ENCODE data around the gene GSTM1.
"Not testable (repeated sequence)": the region's sequence is repeated elsewhere in the genome, so short reads cannot be mapped to it uniquely, and the experiment has no call there.

Gene GSTM1

DNA sequence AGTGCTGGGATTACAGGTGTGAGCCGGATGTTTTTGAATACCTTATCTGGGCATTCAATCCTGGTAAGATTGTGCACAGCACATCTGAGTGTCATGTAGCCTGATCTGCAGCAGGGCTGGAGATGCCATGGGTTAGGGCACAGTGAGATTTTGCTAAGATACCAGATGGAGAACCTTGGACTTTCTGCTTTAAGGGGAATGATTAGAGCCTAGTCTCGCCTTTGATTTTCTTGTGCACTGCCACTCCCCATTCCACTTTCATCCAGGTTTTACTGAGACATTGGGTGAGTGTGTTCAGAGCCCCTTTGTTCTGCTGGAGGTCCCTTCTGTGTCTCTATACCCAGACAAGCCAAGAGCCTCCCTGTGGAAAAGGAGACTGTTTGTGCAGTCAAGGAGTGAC lies 13.8 kb upstream of the GSTM1 start:
- H3K4me3 Mint-ChIP-seq, H3K9me3 Mint-ChIP-seq, H3K27me3 Mint-ChIP-seq, H3K27ac Mint-ChIP-seq, ATAC-seq, H3K4me1 Mint-ChIP-seq: not testable (repeated sequence)
- H3K36me3 Mint-ChIP-seq, result peaks cover 12% of the 10 kb centered on the region

DNA sequence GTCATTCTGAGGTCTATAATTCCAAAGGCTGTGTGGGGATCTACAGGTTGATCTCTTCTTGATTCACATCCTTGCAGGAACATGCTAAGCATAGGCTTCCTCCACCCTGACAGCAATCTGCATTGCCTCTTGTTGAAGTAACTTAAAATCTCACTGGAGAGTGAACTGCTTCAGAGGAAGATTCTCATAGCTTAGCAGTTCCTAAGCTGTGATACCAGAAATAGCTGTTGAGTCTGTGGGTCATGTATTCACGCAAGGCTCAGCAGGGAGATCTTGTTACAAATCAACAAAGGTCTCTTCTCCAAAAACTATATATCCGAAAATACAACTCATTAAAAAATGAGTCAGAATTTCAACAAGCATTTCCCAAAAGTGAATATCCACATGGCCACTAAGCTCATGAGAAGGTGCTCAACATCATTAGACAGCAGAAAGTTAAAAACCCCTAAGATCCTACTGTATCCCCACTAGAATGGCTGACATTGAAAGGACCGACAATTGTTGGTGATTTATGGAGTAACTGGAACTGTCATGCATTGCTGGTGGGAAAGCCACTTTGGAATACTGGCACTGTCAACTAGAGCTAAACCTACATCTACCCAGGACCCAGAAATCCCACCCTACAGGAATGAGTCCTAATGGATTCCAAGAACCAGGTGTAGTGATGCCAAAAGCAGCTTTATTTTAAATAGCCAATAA lies 10.8 kb upstream of the GSTM1 start:
- not testable (repeated sequence) for H3K9me3 Mint-ChIP-seq, H3K4me3 Mint-ChIP-seq, H3K36me3 Mint-ChIP-seq, H3K27me3 Mint-ChIP-seq, ATAC-seq, H3K4me1 Mint-ChIP-seq, H3K27ac Mint-ChIP-seq

DNA sequence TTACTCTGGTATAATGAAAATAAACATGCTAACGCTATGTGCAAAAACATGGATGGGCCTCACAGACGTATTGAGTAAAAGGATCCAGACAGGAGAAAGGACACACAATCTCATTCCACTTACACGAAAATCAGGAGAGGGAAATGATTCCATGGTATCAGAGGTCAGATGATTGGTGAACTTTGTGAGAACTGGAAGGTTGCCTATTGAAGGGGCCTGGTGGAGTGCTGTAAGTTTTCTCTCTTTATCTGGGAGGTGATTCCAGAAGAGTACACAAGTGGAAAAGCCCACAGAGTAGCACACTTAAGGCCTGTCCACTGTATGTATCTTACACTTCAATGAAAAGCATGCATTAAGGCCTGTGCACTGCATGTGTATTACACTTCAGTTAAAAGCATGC lies 10.2 kb upstream of the GSTM1 start:
- Mint-ChIP-seq H3K4me1 (no peaks in the 10 kb centered on the region), H3K4me3 (no peak overlapping the region), H3K27me3 (no peaks in the 10 kb centered on the region), H3K9me3 (no peaks in the 10 kb centered on the region), H3K36me3 (peaks cover 6% of the 10 kb centered on the region), H3K27ac (no peak overlapping the region)
- no peak for ATAC-seq

DNA sequence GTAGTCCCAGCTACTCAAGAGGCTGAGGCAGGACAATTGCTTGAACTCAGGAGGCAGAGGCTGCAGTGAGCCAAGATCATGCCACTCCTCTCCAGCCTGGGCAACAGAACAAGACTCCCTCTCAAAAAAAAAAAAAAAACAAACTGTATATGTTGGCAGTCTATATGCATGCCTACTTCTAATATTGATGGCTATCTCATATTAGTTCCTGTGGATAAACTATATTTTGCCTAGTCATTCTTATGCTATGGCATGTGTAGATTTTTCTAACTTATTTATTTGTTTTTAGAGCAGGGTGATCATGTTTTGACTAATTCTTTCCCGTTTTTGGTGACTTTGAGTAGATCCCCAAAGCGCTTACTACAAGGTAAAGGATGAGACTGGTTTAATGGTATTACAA lies 9.0 kb upstream of the GSTM1 start:
- H3K27ac Mint-ChIP-seq, H3K9me3 Mint-ChIP-seq, H3K27me3 Mint-ChIP-seq, H3K4me3 Mint-ChIP-seq, H3K4me1 Mint-ChIP-seq, ATAC-seq, H3K36me3 Mint-ChIP-seq: not testable (repeated sequence)

DNA sequence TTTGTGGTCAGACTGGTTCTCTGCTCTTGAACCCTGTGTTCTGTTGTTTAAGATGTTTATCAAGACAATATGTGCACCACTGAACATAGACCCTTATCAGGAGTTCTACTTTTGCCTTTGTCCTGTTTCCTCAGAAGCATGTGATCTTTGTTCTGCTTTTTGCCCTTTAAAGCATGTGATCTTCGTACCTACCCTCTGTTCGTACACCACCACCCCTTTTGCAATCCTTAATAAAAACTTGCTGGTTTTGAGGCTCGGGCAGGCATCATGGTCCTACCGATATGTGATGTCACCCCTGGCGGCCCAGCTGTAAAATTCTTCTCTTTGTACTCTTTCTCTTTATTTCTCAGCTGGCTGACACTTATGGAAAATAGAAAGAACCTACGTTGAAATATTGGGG lies 2.8 kb upstream of the GSTM1 start:
- not testable (repeated sequence) for H3K27ac Mint-ChIP-seq, H3K9me3 Mint-ChIP-seq, H3K36me3 Mint-ChIP-seq, ATAC-seq, H3K4me3 Mint-ChIP-seq, H3K27me3 Mint-ChIP-seq, H3K4me1 Mint-ChIP-seq

DNA sequence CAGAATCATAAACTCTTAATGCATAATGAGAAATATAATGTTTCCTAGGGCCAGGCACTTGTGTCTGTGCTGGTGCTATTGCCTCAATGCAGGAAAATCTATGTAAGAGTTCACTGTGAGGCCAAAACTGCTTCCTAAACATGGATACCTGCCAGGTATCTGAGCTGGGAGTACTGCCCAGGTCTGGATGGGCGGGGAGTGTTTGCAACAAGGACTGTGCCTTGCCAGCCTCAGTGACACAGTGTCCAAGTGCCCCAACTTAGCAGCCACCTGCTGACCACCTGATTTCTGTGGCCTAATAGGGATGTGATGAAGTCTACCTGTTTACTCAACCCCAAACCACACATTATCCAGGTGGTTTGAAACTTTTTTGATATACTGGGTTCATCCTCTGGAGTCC lies 2.2 kb upstream of the GSTM1 start:
- H3K9me3 Mint-ChIP-seq, H3K4me1 Mint-ChIP-seq, H3K4me3 Mint-ChIP-seq, H3K27me3 Mint-ChIP-seq, ATAC-seq, H3K27ac Mint-ChIP-seq, H3K36me3 Mint-ChIP-seq: not testable (repeated sequence)

DNA sequence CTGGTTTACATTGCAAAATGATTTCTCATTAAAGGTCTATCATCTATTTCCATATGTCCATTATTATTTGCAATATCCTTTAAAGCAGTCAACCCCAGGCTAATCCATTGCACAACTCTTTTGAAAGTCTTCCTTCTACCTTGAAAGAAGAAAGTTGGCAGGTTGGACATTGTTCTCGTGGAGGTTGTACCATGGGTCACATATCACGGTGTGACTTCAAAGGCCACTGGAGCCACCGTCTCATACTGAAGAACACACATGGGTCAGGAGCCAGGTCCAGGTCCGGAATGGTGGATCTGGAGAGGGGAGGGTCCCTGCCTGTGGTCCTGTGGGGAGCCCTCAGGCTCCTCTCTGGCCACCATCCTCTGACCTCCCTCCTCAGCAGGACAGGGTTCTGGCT lies 1.7 kb upstream of the GSTM1 start:
- not testable (repeated sequence) for H3K36me3 Mint-ChIP-seq, H3K4me3 Mint-ChIP-seq, H3K27me3 Mint-ChIP-seq, H3K9me3 Mint-ChIP-seq, ATAC-seq, H3K27ac Mint-ChIP-seq, H3K4me1 Mint-ChIP-seq

DNA sequence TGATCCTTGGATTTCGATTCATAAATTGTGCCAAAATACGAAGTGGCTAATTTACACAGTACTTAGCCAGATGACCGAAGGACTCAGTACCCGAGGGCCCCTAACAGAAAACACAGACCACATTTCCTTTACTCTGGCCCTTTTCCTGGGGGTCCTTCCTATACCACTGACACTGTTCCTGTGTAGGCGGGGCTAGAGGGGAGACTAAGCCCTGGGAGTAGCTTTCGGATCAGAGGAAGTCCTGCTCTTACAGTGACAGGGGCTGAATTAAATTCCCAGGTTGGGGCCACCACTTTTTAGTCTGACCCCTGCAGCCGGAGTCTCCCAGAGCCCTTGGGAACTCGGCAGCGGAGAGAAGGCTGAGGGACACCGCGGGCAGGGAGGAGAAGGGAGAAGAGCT lies 508 bp upstream of the GSTM1 start:
- not testable (repeated sequence) for H3K36me3 Mint-ChIP-seq, H3K9me3 Mint-ChIP-seq, H3K27me3 Mint-ChIP-seq, H3K4me1 Mint-ChIP-seq
- peak overlapping the region; percentile 87 for H3K4me3 Mint-ChIP-seq
- peak overlapping the region; percentile 93 for H3K27ac Mint-ChIP-seq
- ATAC-seq, result peak; percentile 22

DNA sequence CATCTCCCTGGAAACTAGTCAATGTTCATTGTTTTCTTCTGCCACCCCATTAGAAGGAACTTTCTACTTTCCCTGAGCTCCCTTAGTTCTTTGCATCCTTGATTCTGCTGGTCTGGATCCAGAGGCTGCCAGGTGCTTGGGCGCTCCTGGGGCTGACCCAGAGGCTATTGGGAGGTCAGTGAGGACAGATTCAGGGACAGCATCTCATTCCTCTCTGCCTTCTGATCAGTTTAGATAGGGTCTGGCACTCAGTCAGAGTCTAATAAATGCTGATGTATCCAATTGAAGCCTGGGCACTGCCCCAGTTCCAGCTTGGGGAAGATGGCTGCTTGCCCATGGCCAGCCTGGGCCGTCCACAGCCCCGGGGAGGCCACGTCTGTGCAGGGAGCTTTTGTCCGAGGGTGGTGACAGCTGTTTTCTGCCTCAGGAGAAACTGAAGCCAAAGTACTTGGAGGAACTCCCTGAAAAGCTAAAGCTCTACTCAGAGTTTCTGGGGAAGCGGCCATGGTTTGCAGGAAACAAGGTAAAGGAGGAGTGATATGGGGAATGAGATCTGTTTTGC lies 2.3 kb downstream of the GSTM1 start:
- Mint-ChIP-seq H3K27me3 (no peaks in the 10 kb centered on the region), H3K4me3 (no peak overlapping the region), H3K27ac (no peak overlapping the region), H3K36me3 (no peaks in the 10 kb centered on the region), H3K4me1 (peaks cover 6% of the 10 kb centered on the region), H3K9me3 (no peaks in the 10 kb centered on the region)
- no peak for ATAC-seq

DNA sequence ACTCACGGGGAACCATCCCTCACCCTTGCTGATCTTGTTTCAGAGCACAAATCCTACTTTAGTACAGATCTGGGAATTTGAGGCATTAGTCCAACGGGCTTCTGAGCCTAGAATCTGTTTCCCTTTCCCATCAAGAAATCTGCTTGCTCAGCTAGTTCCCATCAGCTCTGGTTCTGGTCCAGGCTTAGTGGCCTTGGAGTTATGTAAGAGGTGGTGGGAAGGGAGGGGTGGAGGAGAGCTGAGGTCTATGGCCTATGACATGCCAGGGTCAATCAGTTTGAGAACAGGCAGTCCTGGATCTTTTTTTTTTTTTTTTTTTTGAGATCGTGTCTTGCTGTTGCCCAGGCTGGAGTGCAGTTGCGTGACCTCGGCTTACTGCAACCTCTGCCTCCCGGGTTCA lies 4.1 kb downstream of the GSTM1 start:
- no peak overlapping the region for H3K4me3 Mint-ChIP-seq
- ATAC-seq, result no peak
- H3K9me3 Mint-ChIP-seq, result no peaks in the 10 kb centered on the region
- H3K36me3 Mint-ChIP-seq, result no peaks in the 10 kb centered on the region
- H3K4me1 Mint-ChIP-seq, result peaks cover 6% of the 10 kb centered on the region
- no peaks in the 10 kb centered on the region for H3K27me3 Mint-ChIP-seq
- no peak overlapping the region for H3K27ac Mint-ChIP-seq

DNA sequence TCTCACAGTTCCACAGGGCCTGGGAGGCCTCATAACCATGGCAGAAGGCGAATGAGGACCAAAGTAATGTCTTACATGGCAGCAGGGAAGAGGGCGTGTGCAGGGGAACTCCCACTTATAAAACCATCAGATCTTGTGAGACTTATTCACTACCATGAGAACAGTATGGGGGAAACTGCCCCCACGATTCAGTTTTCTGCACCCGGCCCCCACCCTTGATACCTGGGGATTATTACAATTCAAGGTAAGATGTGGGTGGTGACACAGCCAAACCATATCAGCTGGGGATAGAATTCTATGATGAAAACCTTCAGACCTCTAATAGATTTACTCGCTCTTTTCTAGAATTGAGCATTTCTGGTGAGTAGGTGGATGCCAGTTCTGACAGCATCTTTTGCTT lies 6.8 kb downstream of the GSTM1 start:
- not testable (repeated sequence) for H3K36me3 Mint-ChIP-seq, H3K27ac Mint-ChIP-seq, ATAC-seq

DNA sequence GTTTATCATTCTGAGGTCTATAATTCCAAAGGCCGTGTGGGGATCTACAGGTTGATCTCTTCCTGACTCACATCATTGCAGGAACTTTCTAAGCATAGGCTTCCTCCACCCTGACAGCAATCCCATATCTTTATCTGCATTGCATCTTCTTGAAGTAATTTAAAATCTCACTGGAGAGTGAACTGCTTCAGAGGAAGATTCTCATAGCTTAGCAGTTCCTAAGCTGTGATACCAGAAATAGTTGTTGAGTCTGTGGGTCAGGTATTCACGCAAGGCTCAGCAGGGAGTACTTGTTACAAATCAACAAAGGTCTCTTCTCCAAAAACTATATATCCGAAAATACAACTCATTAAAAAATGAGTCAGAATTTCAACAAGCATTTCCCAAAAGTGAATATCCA lies 7.5 kb downstream of the GSTM1 start:
- H3K27ac Mint-ChIP-seq, H3K4me3 Mint-ChIP-seq, ATAC-seq, H3K27me3 Mint-ChIP-seq, H3K9me3 Mint-ChIP-seq, H3K4me1 Mint-ChIP-seq, H3K36me3 Mint-ChIP-seq: not testable (repeated sequence)

More for the DNA sequence above, 6.8 kb downstream of the GSTM1 start:
- H3K4me1 Mint-ChIP-seq, H3K4me3 Mint-ChIP-seq, H3K27me3 Mint-ChIP-seq, H3K9me3 Mint-ChIP-seq: not testable (repeated sequence)

DNA sequence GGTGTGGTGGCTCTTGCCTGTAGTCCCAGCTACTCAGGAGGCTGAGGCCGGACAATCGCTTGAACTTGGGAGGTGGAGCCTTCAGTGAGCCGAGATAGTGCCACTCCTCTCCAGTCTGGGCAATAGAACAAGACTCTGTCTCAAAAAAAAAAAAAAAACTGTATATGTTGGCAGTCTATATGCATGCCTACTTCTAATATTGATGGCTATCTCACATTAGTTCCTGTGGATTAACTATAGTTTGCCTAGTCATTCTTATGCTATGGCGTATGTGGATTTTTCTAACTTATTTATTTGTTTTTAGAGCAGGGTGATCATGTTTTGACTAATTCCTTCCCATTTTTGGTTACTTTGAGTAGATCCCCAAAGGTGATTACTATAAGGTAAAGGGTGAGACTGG lies 9.4 kb downstream of the GSTM1 start:
- no peak for ATAC-seq
- Mint-ChIP-seq H3K27me3 (no peaks in the 10 kb centered on the region), H3K9me3 (no peaks in the 10 kb centered on the region), H3K4me3 (no peak overlapping the region), H3K27ac (no peak overlapping the region), H3K4me1 (no peaks in the 10 kb centered on the region), H3K36me3 (peaks cover 7% of the 10 kb centered on the region)

DNA sequence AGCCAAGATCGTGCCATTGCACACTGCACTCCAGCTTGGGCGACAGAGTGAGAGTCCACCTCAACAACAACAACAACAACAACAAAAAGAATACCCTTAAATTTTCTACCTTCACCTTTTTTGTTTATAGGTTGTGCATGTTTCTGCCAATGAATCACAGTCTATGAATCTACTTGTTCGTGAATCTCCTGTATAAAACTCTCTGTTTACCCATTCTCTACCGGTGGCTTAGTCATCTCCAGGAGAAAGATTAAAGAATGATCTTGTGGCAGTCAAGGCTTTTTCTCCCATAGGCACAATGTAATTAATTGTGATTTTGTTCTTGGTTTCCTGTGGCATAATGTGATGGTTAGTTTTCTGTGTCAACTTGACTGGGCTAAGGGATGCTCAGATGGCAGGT lies 10.2 kb downstream of the GSTM1 start:
- not testable (repeated sequence) for H3K27ac Mint-ChIP-seq, H3K27me3 Mint-ChIP-seq, ATAC-seq, H3K36me3 Mint-ChIP-seq, H3K9me3 Mint-ChIP-seq, H3K4me3 Mint-ChIP-seq, H3K4me1 Mint-ChIP-seq

DNA sequence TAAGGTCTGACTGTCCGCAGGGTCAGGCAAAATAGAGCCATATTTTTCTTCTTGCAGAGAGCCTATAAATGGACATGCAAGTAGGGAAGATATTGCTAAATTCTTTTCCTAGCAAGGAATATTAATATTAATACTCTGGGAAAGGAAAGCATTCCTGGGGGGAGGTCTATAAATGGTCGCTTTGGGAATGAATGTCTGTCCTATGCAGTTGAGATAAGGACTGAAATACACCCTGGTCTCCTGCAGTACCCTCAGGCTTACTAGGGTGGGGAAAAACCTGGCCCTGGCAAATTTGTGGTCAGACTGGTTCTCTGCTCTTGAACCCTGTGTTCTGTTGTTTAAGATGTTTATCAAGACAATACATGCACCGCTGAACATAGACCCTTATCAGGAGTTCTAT lies 15.3 kb downstream of the GSTM1 start:
- ATAC-seq, H3K9me3 Mint-ChIP-seq, H3K4me3 Mint-ChIP-seq, H3K27ac Mint-ChIP-seq, H3K27me3 Mint-ChIP-seq, H3K4me1 Mint-ChIP-seq: not testable (repeated sequence)
- peaks cover 29% of the 10 kb centered on the region for H3K36me3 Mint-ChIP-seq

DNA sequence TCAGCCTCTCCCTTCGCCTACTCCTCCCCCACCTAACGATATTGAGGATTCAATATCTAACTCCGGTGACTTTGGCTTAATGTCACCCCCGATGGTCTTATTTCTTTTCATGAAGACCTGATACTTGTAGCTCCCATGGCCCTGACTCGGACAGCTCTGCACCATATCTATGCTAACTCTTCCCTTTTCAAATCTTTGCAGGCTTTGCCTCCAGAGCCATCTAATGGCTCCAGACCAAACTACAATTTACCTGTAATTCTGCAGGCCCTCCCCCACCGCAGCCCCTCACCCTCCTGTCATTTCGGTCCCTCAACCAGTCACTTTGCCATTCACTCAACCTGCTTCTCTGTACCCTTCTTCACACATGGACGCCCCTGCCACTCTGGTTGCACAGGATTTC lies 16.6 kb downstream of the GSTM1 start:
- Mint-ChIP-seq H3K9me3 (peaks cover 10% of the 10 kb centered on the region), H3K4me1 (no peaks in the 10 kb centered on the region), H3K27ac (no peak overlapping the region), H3K36me3 (peaks cover 36% of the 10 kb centered on the region), H3K4me3 (no peak overlapping the region), H3K27me3 (no peaks in the 10 kb centered on the region)
- no peak for ATAC-seq

DNA sequence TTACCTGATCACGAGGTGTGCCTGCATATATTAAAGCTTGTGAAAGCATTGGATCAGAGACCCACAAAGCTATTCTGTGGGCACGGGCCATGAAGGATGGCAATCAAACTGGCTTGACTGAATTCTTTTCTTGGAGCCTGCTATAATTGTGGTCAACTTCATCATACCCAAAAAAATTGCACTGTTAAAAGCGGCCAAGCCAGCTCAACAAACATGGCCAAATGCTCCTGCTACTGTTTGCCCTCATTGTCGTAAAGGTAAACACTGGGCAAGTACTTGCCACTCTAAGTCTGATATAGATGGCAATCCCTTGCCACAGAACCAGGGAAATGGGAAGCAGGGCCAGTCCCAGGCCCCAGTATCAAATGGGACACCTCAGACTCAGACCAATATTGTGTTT lies 17.8 kb downstream of the GSTM1 start:
- no peak overlapping the region for H3K4me3 Mint-ChIP-seq
- no peak for ATAC-seq
- no peaks in the 10 kb centered on the region for H3K27me3 Mint-ChIP-seq
- H3K27ac Mint-ChIP-seq, result no peak overlapping the region
- no peaks in the 10 kb centered on the region for H3K4me1 Mint-ChIP-seq
- peaks cover 13% of the 10 kb centered on the region for H3K9me3 Mint-ChIP-seq
- peaks cover 41% of the 10 kb centered on the region for H3K36me3 Mint-ChIP-seq

All from stimulated activated memory B cell treated with anti-CD40 and anti-IgM and Interleukin-4, amounts not matched to agents 10 μg/mL and 1 μg/mL and 100 μg/mL, for 72 hours (primary cell).